HPDE6-E6E7 (cell line): ENCODE data around the gene TMEM191C.
"Not testable (repeated sequence)": the region's sequence is repeated elsewhere in the genome, so short reads cannot be mapped to it uniquely, and the experiment has no call there.

Experiments
- DNase-seq: peaks from one replicate; pipeline ENCODE4 v3.0.0; 2011; ENCODE audit warnings: missing footprints; ENCODE audit errors: extremely low spot score

Gene TMEM191C

DNA sequence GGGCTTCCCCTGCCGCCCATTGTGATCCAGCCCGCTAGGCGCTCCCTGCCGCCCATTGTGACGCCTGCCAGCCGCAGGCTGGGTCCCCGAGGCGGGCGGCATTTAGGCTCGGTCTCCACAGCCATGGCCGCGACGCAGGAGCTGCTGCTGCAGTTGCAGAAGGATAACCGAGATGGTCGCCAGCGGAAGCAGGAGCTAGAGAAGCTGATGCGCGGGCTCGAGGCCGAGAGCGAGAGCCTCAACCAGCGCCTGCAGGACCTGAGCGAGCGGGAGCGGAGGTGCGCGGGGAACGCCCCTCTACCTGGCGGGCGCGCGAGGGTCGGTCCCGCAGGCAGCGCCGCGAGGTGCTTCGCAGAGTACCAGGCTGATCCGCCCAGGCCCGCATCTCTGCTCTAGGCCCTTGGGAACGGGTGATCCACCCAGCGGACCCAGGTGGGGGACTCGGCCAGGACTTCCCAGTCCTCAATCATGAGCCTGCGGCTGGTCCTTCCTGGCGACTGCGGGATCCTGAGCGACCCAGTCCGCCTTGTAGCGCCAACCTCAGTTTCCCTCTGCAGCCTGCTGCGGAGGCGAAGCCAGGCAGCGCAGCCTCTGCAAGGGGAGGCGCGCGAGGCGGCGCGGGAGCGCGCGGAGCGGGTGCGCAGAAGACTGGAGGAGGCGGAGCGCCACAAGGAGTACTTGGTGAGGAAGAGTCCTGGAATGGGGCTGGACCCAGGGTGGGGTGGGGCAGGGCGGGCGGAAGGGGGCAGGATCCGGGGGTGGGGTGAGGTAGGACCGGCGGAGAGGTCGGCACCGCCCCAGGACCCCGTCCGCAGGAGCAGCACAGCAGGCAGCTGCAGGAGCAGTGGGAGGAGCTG, at the start of gene TMEM191C:
Gene TMEM191C (plus strand): TSS at position 51 of the 857 bp plus-strand sequence. CDS start 73 bp downstream, at position 124.
- not testable (repeated sequence) for DNase-seq

GRCh38 chr22:21417853-21418252, 49.3 kb upstream of the TMEM191C start:
- DNase-seq, result not testable (repeated sequence)

DNA sequence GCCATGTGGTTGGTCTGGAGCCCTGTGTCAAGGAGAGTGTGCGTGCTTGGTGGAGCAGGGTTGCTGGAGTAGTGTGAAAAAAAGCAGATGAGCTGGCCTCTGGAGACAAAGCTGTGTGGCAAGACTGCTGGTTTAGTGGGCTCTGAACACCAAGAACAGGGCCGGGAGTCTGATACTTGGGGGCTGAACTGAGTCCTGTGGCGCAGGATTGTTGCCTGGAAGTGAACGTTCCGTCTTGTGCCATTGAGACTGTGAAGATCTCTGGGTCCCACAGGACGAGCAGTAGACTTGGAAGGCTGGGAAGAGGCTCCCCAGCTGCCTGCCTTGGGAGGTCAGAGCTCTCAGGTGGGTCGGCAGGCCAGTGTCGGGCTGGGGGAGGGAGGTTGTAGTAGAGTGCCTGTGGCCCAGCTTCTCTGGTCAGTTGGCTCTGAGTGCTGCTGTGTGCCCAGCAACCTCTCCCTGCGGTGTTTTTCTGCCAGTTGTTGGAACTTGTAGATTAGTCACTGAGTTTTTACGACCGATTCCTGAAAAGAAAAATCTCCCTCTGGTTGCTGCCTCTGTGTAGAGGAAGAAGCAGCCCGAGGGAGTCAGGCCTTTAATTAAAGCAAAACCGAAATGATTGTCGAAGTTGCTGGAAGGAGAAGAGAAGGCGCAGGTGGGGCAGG, 48.1 kb upstream of the TMEM191C start:
- DNase-seq, result not testable (repeated sequence)

DNA sequence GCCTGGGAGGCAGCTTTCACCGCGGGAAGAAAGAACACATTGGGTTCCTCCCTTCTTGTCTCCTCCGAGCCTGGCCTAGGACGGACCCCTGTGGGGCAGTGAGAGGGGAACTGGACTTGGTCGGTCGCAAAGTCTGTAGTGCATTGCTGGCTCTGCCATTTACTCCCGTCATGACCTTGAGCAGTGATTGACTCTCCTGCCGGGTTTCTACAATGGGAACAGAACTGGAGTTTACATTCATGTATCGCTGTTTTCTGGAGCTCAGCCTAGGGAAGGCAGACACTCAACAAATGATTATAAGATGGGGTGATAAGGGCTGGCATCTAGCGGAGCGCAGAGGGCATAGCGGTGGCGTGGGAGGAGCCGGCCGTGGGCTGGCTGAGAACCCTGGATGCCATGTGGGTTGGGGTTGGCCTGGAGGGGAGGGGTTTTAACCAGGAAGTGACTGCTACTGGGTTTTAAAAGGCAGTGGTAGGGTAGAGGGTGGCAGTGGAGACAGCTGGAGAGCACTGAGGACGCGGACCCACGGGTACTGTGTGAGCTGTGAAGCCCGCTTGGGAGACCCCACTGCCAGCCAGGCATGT, 46.9 kb upstream of the TMEM191C start:
- DNase-seq, result not testable (repeated sequence)

DNA sequence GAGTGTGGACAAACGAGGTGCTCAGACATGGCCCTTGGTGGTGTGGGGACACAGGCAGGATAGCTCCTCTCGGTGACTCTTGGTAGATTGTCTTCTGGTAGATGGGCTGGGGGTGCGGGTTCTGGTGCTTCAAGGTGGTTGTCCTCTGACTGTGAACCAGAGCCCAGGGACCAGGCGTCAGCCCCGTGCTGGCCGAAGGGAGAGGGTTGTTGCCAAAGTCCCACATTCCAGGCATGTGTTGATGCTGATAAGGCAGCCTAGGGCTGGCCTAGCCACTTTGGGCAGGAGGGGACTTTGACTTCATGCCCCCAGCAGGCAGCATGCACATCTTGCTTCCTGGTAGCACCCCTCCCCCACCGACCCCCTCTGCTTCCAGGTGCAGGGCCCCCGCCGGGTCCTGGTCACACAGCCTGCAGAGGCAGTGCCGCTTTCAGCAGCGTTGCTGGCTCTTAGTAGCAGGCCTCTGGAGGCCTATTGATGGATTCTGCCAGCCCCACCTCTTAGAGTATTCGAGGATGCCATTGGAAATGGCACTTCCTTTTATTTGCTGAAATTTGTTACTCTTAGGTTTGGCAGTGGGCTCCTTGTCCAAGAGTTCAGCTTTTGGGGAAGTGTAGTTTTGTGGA, 43.0 kb upstream of the TMEM191C start:
- not testable (repeated sequence) for DNase-seq

DNA sequence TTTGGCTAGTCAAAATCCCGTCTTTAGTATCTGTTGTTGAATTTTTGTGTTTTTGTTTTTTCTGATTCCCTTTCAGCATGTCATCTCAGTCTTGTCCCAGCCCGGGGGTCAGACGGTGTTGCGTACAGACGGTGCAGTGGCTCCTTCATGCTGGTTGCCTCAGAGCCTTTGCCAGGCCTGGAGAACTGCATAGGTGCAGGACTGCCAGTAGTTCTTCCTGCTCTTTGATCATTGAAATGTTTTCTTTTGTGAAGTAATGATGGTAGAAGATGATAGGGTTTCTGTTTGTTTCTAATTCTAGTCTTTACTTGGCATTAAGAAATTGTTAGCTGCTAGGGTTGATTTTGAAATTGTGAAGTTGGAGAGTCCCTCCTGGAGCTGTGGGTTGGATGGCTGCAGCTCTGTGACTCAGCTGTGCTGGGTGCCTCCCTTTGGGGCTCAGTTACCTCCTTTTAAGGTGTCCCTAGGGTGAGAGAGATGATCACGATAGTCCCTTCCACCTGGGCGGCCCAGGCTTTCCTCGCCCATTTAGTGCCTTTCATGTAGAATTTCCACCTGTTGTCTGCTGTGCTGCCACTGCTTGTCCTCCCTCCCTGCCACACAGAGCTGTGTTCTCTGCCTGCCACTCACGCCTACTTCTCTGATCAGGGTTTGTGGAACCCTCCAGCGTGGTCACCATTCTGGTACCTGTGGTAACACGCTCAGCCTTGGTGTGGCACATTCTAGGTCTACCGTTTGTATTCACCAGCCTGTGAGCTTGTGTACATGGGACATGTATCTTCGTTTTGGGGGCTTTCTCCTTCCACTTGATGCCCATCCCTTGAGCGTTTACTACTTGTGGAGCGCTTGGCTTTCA, 32.6 kb upstream of the TMEM191C start:
- not testable (repeated sequence) for DNase-seq

DNA sequence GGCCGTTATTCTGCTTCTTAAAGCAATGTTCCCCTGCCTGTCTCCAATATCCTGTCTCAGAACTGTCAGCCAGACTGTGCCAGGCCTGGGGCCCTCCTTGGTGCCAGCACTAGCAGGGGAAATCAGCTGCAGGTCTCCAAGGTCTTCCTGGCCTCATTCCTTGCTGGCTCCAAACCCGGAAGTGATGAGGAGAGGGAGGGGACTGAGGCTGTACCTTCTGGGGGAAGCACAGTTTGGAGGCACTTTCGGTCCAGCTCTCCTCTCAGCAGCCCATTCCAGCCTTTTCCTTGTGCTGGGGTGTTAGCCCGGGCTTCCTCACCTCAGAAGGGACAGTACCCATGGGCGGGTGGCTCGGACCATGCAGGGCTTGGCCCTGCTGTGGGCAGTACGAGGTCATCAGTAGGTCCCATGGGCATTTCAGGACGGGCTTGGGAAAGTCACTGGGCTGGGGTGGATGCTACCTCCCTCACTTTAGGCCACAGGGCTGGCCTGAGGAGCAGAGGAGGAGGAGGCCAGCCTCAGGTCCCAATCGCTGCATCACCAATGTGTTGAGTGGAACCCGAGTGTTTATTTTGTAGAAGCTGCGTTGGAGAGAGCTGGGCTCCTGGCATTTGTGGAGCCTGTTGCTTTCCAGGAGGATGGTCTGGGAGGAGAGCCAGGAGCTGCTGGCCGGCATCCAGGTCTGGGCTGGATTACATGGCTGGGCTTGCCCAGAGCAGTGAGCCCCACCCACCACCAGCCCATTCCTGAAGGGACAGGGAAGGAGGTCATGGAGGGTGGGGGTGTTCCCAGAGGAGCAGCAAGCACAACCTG, 31.0 kb upstream of the TMEM191C start:
- DNase-seq, result not testable (repeated sequence)

DNA sequence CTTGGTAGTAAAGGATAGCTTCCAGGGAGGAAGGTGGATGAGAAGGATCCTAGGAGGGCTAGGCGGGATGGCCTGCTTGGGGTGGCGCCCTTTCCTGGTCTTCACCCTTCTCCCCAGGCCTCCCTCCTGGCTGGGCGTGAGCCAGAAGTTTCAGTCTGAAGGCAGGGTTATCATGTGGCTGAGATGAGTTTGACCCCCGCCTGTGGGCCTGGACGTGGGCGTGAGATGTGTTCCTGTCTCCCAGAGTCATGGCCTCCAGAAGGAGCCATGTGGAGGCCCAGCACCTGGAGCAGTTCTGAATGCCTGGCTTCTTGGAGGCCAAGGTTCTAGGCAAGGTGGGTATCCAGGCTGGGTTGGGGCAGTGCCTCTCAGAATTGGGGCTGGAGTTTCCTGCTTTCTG, 29.2 kb upstream of the TMEM191C start:
- not testable (repeated sequence) for DNase-seq

- DNase-seq, result not testable (repeated sequence)
These were observed 27.1 kb upstream of the TMEM191C start for GRCh38 chr22:21440018-21440636.

DNA sequence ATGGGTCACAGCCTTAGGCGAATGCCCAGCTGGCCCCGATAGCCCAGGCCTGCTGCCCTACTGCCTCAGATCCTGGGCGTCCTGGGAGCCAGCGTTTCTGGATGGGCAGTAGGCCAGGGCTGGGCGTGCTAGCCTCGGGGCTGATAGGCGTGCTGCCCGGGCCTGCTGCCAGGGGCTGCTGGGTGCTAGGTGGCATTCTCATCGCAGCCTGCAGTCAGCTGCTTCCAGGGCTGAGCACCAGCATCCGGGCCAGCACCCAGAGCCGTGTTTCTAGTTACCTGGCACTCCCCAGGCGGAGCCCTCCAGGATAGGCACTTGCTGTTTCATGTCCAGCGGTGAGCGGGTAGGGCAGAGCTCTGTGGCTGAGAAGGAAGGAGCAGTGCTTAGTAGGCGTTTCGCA, 26.5 kb upstream of the TMEM191C start:
- DNase-seq, result not testable (repeated sequence)

- not testable (repeated sequence) for DNase-seq
These were observed 26.0 kb upstream of the TMEM191C start for GRCh38 chr22:21441170-21441569.

- not testable (repeated sequence) for DNase-seq
These were observed 25.1 kb upstream of the TMEM191C start for GRCh38 chr22:21442123-21442522.

DNA sequence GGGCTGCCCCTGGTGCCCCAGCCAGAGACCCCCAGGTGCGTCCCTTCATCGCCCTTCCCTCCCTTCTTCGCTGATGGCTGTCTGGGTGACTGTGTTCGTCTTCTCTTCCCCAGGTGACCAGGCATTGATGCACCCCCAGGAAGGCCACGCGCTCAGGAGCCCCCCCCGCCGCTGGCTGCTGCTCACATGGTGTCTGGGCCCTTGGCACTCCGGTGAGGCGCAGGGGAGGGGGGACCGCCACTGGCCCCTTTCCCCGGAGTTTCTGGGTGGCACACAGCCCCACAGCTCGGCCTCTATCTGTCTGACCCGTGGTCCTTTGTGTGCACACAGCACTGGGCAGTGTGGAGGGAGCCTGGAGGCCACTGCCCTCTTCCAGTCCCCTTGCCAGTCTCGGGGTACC, 24.5 kb upstream of the TMEM191C start:
- not testable (repeated sequence) for DNase-seq

- DNase-seq, result no peak
These were observed 24.0 kb upstream of the TMEM191C start for GRCh38 chr22:21443057-21443734.

DNA sequence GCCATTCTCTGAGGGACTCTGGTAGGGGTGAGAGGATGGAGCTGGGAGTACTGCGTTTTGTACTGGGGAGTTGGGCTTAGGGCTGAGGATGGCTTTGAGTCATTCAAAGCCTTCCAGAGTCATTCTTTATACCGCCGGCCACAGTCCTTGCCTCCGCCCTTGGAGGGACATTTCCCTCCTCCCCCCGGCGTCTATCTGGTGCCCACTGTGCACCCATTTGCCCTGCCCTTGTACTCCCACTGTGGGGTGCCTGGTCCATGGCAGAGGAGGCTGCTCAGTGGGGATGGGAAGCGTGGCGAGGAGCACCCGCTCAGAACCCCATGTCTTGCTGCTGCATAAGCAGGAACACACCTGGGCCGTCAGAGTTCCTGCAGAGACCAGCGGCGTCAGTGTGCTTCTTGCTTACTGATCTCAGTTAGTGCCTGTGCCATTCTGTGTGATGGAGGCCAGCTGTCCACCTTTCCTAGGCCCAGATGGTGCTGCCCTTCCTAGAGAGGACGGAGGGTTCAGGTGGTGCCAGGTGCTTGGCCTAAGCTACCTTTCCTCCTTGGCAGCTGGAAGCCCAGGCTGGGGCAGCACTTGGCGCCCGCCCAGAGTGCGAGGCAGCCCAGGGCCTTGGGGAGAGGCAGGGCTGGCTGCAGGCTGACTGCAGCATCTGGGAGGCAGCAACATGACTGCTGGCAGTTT, 23.3 kb upstream of the TMEM191C start:
- DNase-seq, result no peak

GRCh38 chr22:21444701-21445436, 22.3 kb upstream of the TMEM191C start:
- DNase-seq, result no peak

DNA sequence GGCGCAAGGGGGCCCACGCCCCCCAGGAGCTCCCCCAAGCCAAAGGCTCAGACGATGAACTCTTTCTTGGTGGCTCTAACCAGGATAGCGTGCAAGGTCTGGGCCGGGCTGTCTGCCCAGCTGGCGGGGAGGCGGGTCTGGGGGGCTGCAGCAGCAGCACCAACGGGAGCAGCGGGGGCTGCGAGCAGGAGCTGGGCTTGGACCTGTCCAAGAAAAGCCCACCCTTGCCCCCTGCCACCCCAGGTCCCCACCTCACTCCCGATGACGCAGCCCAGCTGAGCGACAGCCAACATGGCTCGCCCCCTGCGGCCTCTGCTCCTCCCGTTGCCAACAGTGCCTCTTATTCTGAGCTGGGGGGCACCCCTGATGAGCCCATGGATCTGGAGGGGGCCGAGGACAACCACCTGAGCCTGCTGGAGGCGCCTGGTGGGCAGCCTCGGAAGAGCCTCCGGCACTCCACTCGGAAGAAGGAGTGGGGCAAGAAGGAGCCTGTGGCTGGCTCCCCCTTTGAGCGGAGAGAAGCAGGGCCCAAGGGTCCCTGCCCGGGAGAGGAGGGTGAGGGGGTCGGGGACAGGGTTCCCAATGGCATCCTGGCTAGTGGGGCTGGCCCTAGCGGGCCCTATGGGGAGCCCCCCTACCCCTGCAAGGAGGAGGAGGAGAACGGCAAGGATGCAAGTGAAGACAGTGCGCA, 21.6 kb upstream of the TMEM191C start:
- DNase-seq, result no peak
